Kidney (tissue), 14 donors: ENCODE data around the gene ARHGAP30. TPM values are rescaled to one million over a fixed set of nuclear protein-coding genes. Genes with fewer than 3 reads are reported as not detected.

Experiments used
- DNase-seq, 5 donors: peaks; one replicate each; pipeline ENCODE4 v3.0.0-alpha.2; 2013 to 2020
- FAIRE-seq: peaks from 2 replicates; lab custom pipeline; 2012; peaks lifted over from hg19 to GRCh38; lab: Jason Lieb, UNC
- H3K27ac ChIP-seq, 2 donors: one replicate each; pipeline ENCODE4 v1.7.0; 2013; ENCODE audit warnings: low read depth in 2 of 2, low read length in 2 of 2, inconsistent platforms in 1 of 2
- H3K27me3 ChIP-seq: one replicate; pipeline ENCODE4 v1.7.1; 2013; ENCODE audit warnings: low read length, inconsistent platforms; ENCODE audit not compliant: control insufficient read depth, insufficient read depth
- H3K36me3 ChIP-seq, 3 donors: one replicate each; pipeline versions ENCODE4 v1.7.0 to v1.7.1; 2013; ENCODE audit warnings: low read length in 3 of 3, control low read depth in 1 of 3, inconsistent platforms in 1 of 3; ENCODE audit not compliant: insufficient read depth in 3 of 3, control insufficient read depth in 2 of 3
- H3K4me1 ChIP-seq, 3 donors: one replicate each; pipeline versions ENCODE4 v1.7.0 to v1.7.1; 2013; ENCODE audit warnings: low read length in 3 of 3, inconsistent platforms in 1 of 3, low read depth in 1 of 3; ENCODE audit not compliant: control insufficient read depth in 2 of 3, insufficient read depth in 2 of 3
- H3K4me3 ChIP-seq, 3 donors: one replicate each; pipeline versions ENCODE4 v1.7.0 to v1.8.1; 2013; ENCODE audit warnings: low read length in 3 of 3, control low read depth in 1 of 3, inconsistent platforms in 1 of 3
- H3K9ac ChIP-seq, 3 donors: one replicate each; pipeline versions ENCODE4 v1.7.0 to v1.7.1; 2013; ENCODE audit warnings: low read length in 3 of 3, control low read depth in 1 of 3, inconsistent platforms in 1 of 3
- H3K9me3 ChIP-seq, 3 donors: one replicate each; pipeline versions ENCODE4 v1.7.0 to v1.7.1; 2013; ENCODE audit warnings: low read length in 3 of 3, control low read depth in 1 of 3, inconsistent platforms in 1 of 3; ENCODE audit not compliant: control insufficient read depth in 2 of 3, insufficient read depth in 1 of 3
- CTCF ChIP-seq: IDR thresholded peaks from 3 replicates; pipeline ENCODE4 v1.5.1; 2012; ENCODE audit warnings: mild to moderate bottlenecking, moderate library complexity, borderline replicate concordance; ENCODE audit not compliant: insufficient read depth; ENCODE audit errors: extremely low read depth
- intact Hi-C: fragments of 100-400 bp; cut with DNase I; formaldehyde crosslinking; loops from one replicate; pipeline ENCODE4 v1.11.1; 2022
- polyA plus RNA-seq: library from polyadenylated mRNA; stranded (reverse); fragments of 350-450 nt; fragmentation: Illumina TruSeq; extraction: RNeasy Lipid Tissue Mini Kit (QIAGEN cat#74804); gene quantifications from one replicate; pipeline ENCODE4 v1.2.3, GENCODE V29; 2014; ENCODE audit warnings: low read depth, low replicate concordance; ENCODE audit not compliant: insufficient read depth
- total RNA-seq: library from RNA; stranded (reverse); fragmentation: NEBNext Ultra II Directional; extraction: Animal tissue kit (Norgen Biotek cat#: 25700); gene quantifications from one replicate; pipeline ENCODE4 v1.2.1, GENCODE V29; 2021
- donor health status: control.
- donor health status: control.
- donor health status: control.
- donor health status: control.
- donor health status: control.
- donor health status: DM: yes; HTN: yes; CAD: no.
- donor health status: Normal renal cell carcinoma (clear cell type).

Gene ARHGAP30
- total and polyA plus RNA-seq, 2 donors from 2014 or later = 1.2 to 21.6 TPM

DNA sequence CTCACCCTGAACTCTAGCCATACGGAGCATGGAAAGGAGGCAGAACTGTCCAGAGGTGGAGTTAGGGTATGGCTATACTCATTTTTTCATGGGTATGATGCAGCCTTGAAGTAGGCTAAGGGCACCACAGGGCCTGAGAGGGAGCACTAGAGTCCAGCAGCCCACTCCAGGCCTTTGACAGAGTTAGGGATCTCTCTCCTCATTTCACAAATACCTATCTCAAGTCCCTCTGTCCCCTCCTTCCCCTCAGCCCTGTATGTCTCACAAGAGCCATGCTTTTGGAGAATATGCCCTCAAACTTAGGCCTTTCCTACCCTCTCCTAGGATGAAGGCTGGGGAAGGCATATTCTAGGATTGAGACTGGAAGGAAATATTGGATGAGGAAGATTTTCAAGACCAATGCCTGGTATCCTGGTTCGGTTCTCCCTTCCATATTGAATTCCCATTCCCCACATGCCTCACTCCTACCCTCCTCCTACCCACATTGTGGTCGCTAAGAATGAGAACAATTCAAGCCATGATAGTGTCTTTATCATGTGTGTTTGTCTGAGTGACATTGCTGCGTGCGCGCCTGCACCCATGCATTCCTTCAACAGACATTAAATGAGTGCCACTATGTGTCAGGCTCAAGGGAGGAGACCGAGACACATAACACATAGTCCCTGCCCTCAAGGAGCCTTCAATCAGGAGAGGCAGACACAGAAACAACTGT is 22.3 kb upstream of the ARHGAP30 start:
- intact Hi-C loops = no loop called here
- Histone ChIP-seq H3K9me3 (no peaks in the 10 kb centered on the region), H3K27ac (no peak overlapping the region), H3K27me3 (no peaks in the 10 kb centered on the region), H3K9ac (no peak overlapping the region), H3K4me1 (peaks cover 0 to 9% (median 4%) of the 10 kb centered on the region in 3 donors), H3K36me3 (no peaks in the 10 kb centered on the region), H3K4me3 (no peak overlapping the region)
- no peak for FAIRE-seq
- DNase-seq = no peak
- TF ChIP-seq CTCF = no peak

DNA sequence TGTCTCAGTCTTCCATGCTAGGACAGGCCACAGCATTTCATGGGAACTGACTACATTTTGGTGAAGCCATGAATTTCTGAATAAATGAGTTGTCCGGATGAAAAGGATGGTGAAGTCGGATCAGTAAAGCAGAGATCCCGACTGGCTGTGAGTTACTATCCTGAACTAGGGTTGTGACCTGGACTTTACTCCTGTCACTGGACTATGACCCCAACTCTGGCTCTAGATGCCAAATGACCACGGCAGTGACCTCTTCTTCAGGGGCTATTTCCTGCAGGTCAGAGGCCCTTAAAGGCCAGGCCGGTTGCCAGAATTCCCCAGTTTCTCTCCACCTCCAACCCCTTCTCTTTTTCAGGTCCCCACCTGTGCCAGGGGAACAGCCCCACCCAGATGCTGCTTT is 21.4 kb upstream of the ARHGAP30 start:
- intact Hi-C loops = no loop called here
- no peak for DNase-seq
- Histone ChIP-seq H3K27ac (no peak overlapping the region), H3K27me3 (no peaks in the 10 kb centered on the region), H3K4me1 (peaks cover 0 to 9% (median 4%) of the 10 kb centered on the region in 3 donors), H3K9ac (no peak overlapping the region), H3K9me3 (no peaks in the 10 kb centered on the region), H3K4me3 (no peak overlapping the region), H3K36me3 (no peaks in the 10 kb centered on the region)
- no peak for FAIRE-seq
- no peak for TF ChIP-seq CTCF

DNA sequence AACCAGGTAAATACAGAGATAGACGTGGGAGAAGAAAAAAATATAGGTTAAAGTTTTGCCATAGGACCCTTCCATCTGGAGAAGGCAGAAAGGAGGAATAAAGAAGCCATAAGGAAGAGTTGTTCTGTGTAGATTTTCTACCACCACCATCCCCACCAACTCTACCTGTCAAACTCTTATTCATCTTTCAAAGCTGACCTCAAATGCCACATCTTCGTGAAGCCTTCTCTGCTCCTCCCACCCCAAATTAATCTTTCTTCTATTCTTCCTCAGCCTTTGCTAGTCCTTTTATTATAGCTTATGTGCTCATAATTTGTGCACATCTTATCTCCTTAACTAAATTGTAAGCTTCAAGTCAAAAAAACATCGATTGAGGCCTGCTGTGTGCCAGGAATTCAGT is 20.9 kb upstream of the ARHGAP30 start:
- no peak overlapping the region for H3K9ac ChIP-seq
- intact Hi-C loops = no loop called here
- H3K27me3 ChIP-seq = no peaks in the 10 kb centered on the region
- TF ChIP-seq CTCF = no peak
- no peak overlapping the region for H3K27ac ChIP-seq
- H3K4me1 ChIP-seq = peaks cover 0 to 9% (median 4%) of the 10 kb centered on the region in 3 donors
- no peak overlapping the region for H3K4me3 ChIP-seq
- no peaks in the 10 kb centered on the region for H3K9me3 ChIP-seq
- FAIRE-seq (no peak), DNase-seq (no peak)
- H3K36me3 ChIP-seq = no peaks in the 10 kb centered on the region

DNA sequence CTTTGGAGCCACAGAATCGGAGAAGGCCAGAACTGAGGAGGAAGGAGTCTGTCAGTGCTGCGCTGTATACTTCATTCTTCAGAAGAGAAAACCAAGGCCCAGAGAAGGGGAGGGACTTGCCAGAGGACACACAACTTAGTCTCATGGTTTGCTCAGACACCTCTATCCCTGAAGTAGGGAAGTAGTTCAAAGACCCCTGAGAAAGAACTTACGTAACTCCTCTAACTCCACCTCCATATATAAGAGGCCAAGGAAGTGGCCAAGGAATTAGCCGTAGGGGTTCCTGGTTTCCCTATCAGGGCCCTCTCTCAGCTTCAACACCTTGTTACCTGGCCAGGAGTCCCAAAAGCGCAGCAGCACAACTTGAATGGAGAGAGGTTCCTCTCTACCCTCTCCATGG is 20.2 kb upstream of the ARHGAP30 start:
- no peak for DNase-seq
- Histone ChIP-seq H3K9me3 (no peaks in the 10 kb centered on the region), H3K36me3 (no peaks in the 10 kb centered on the region), H3K4me1 (peaks cover 0 to 9% (median 4%) of the 10 kb centered on the region in 3 donors), H3K27me3 (no peaks in the 10 kb centered on the region), H3K9ac (no peak overlapping the region), H3K4me3 (no peak overlapping the region), H3K27ac (peak overlapping the region in 1 of 2 donors; percentile 49)
- FAIRE-seq = no peak
- intact Hi-C loops = loop anchor here (5.0 kb wide), 1 partner anchor 88 kb away; no protein-coding TSS in a partner anchor
- TF ChIP-seq CTCF = no peak
